PC-3 (cell line): ENCODE measurements around the gene LILRB4.

Source experiments
- CTCF ChIP-seq: fragments of 300-600 bp; sonication (generic); conservative IDR thresholded peaks from 2 replicates; pipeline ENCODE4 v1.5.1; 2017; ENCODE audit warnings: antibody characterized with exemption, low read depth, mild to moderate bottlenecking, low read length
- EZH2 ChIP-seq: fragments of 300-600 bp; sonication (generic); IDR thresholded peaks from one replicate; pipeline ENCODE4 v1.6.1; 2017; ENCODE audit warnings: antibody characterized with exemption, mild to moderate bottlenecking, low read length; ENCODE audit not compliant: unreplicated experiment
- EZH2phosphoT487 ChIP-seq: fragments of 300-600 bp; sonication (generic); IDR thresholded peaks from 2 replicates; pipeline ENCODE4 v1.6.1; 2018; ENCODE audit warnings: mild to moderate bottlenecking, antibody characterized with exemption, low read length, borderline replicate concordance

- no peak for TF ChIP-seq EZH2phosphoT487
- no peak for TF ChIP-seq CTCF
- no peak for TF ChIP-seq EZH2
Observed at GRCh38 chr19:54622431-54622830, 40.4 kb upstream of the LILRB4 start.
